K562 (cell line): Measurements from ENCODE around the gene NACA2.

ENCODE experiments used
- ERF ChIP-seq: fragments of 450-650 bp; formaldehyde crosslinking; IDR thresholded peaks from 2 replicates; pipeline ENCODE4 v1.4.0; 2020; ENCODE audit warnings: mild to moderate bottlenecking, mixed read lengths
- HMG20B ChIP-seq: fragments of 250-450 bp; sonication (Bioruptor Pico); IDR thresholded peaks from 2 replicates; pipeline ENCODE4 v1.5.0; 2021; ENCODE audit warnings: mild to moderate bottlenecking
- POLR2AphosphoS5 ChIP-seq: IDR thresholded peaks from 2 replicates; pipeline ENCODE4 v1.6.1; 2011; ENCODE audit warnings: mild to moderate bottlenecking, low read depth, low read length, moderate library complexity; ENCODE audit not compliant: control insufficient read depth, insufficient read depth
- ZFP30 ChIP-seq: fragments of 250-450 bp; sonication (Bioruptor Pico); IDR thresholded peaks from 2 replicates; pipeline ENCODE4 v1.8.0; 2022; ENCODE audit warnings: moderate library complexity, mild to moderate bottlenecking, inconsistent platforms, borderline replicate concordance
- ZNF778 ChIP-seq: fragments of 450-650 bp; formaldehyde crosslinking; IDR thresholded peaks from 2 replicates; pipeline ENCODE4 v1.4.0; 2020; ENCODE audit warnings: mild to moderate bottlenecking, moderate library complexity
- TF ChIP-seq, protein P1 (sequence below): fragments of 250-450 bp; sonication (Bioruptor Pico); IDR thresholded peaks from 2 replicates; pipeline ENCODE4 v1.5.0; 2020; ENCODE audit warnings: mild to moderate bottlenecking
- TF ChIP-seq, protein P2 (sequence below): sonication (generic); formaldehyde crosslinking; IDR thresholded peaks from 2 replicates; pipeline ENCODE4 v1.5.0; 2020; ENCODE audit warnings: missing genetic modification reagents
- TF ChIP-seq, protein P3 (sequence below), 3 experiments: IDR thresholded peaks in 2 of 3; conservative IDR thresholded peaks in 1 of 3; 2 replicates each; pipeline ENCODE4 v1.5.1; 2011 to 2012; ENCODE audit warnings: low read length in 3 of 3, mild to moderate bottlenecking in 3 of 3, control low read depth in 2 of 3, improper control_type of control experiment in 1 of 3, inconsistent platforms in 1 of 3, low read depth in 1 of 3, mixed read lengths in 1 of 3, moderate library complexity in 1 of 3; ENCODE audit not compliant: insufficient read depth in 2 of 3

- TF ChIP-seq, protein P1, sequence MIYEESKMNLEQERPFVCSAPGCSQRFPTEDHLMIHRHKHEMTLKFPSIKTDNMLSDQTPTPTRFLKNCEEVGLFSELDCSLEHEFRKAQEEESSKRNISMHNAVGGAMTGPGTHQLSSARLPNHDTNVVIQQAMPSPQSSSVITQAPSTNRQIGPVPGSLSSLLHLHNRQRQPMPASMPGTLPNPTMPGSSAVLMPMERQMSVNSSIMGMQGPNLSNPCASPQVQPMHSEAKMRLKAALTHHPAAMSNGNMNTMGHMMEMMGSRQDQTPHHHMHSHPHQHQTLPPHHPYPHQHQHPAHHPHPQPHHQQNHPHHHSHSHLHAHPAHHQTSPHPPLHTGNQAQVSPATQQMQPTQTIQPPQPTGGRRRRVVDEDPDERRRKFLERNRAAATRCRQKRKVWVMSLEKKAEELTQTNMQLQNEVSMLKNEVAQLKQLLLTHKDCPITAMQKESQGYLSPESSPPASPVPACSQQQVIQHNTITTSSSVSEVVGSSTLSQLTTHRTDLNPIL (CRISPR knock-in tag): no peak
- TF ChIP-seq POLR2AphosphoS5: no peak
- no peak for TF ChIP-seq ZNF778 (CRISPR knock-in tag)
- TF ChIP-seq ERF (CRISPR knock-in tag): no peak
- TF ChIP-seq, protein P2, sequence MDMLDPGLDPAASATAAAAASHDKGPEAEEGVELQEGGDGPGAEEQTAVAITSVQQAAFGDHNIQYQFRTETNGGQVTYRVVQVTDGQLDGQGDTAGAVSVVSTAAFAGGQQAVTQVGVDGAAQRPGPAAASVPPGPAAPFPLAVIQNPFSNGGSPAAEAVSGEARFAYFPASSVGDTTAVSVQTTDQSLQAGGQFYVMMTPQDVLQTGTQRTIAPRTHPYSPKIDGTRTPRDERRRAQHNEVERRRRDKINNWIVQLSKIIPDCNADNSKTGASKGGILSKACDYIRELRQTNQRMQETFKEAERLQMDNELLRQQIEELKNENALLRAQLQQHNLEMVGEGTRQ (CRISPR knock-in tag): no peak
- no peak for TF ChIP-seq HMG20B (CRISPR knock-in tag)
- TF ChIP-seq, protein P3, sequence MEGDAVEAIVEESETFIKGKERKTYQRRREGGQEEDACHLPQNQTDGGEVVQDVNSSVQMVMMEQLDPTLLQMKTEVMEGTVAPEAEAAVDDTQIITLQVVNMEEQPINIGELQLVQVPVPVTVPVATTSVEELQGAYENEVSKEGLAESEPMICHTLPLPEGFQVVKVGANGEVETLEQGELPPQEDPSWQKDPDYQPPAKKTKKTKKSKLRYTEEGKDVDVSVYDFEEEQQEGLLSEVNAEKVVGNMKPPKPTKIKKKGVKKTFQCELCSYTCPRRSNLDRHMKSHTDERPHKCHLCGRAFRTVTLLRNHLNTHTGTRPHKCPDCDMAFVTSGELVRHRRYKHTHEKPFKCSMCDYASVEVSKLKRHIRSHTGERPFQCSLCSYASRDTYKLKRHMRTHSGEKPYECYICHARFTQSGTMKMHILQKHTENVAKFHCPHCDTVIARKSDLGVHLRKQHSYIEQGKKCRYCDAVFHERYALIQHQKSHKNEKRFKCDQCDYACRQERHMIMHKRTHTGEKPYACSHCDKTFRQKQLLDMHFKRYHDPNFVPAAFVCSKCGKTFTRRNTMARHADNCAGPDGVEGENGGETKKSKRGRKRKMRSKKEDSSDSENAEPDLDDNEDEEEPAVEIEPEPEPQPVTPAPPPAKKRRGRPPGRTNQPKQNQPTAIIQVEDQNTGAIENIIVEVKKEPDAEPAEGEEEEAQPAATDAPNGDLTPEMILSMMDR (IDR thresholded peaks at IDR 0.05 in 2 of 3, conservative IDR thresholded peaks at IDR 0.05 in 1 of 3; ENCODE audit: insufficient read depth in 2 of 3, low read depth in 1 of 3, low read length in 3 of 3): no peak
- TF ChIP-seq ZFP30 (CRISPR knock-in tag): no peak
Measured at GRCh38 chr17:61554209-61554608, 36.8 kb downstream of the NACA2 start.
